ENCODE data around the gene HDGFL2.
"Not testable (repeated sequence)": the region's sequence is repeated elsewhere in the genome, so short reads cannot be mapped to it uniquely, and the experiment has no call there.

The HDGFL2 gene

DNA sequence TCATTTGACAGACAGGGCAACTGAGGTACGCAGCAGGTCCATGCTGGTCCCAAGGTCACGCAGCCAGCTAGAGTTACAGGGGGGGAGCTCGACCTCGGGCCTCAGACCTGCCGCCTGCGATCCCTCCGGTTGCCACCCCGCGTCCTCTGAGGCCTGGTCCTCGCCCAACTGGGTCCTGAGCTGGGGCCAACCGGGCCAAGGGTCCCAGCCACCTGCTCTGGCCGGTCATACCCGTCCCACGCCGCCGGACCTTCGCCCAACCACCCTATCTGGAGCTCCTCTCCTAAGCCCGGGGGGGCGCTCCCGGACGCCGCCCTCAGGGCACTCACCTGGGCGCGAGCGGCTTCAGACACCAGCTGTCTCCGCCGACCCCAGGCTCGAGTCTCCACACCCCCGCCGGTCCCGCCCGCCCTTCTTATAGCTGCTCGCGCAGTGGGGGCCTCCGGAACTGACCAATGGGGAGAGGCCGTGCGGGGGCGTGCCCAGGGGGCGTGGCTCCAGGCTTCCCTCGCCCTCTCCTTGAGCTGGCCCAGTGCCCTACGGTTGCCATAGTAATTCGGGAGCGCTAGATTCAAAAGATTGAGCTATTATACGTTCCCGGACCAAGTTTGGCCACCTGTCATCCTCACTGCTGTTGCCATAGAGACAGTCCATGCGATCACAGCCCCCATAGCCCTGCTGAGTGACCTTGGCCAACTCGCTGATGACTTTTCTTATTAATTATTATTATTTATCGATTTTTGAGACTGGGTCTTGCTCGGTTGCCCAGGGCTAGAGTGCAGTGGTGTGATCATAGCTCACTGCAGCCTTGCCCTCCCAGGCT, 63.0 kb downstream of the HDGFL2 start, which contains the start of gene PLIN5:
TSS of gene PLIN5 (minus strand) at position 389 of the 823 bp plus-strand sequence. CDS start 1,150 bp downstream, outside the sequence.
- no peak for DNase-seq (ENCODE audit: low spot score)

DNA sequence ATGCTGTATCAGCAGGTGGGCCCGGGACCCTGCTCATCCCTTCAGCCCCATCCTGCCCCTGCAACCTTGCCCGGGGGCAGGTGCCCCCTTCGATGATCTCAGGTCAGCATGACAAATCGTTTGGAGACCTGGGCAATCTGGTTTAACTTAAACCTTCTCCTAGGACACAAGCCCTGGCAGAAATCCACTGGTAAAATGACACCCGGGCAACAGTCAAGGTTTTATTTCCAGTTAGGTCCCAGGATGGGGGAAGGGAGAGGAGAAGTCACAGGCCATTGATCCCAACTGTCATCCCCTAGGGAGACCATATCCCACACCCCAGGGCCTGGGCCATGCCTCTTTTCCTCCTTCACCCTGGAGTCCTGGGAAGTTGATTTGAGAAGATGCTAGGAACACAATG, 64.7 kb downstream of the HDGFL2 start:
- DNase-seq (ENCODE audit: low spot score), result no peak

DNA sequence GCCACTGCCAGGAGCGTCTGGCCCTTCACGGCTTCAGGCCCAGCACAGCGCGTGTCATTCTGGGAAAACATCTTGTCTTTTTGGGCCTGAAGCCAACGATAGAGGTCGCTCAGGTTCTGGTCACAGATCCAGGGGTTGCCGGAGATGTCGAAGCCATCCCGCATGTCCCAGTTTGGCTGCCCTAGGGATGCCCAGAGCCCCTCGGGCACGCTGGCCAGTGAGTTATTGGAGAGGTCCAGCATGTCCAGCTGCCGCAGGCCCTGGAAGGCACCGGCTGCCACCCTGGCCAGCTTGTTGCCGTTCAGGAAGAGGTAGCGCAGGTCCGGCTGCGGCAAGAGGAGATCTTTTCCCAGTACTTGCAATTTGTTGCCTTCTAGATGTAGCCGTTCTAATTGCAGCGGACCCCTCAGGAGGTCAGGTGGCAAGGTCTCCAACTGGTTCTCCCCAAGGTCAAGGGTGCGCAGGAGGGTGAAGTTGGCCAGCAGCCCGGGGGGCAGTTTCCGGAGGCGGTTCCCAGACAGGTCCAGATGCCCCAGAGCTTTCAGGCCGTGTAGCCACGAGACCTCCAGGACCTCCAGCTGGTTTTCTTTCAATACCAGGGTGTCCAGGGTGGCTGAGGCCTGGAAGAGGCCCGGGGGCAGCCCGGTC, 66.0 kb downstream of the HDGFL2 start:
- no peak for DNase-seq (ENCODE audit: low spot score)

DNA sequence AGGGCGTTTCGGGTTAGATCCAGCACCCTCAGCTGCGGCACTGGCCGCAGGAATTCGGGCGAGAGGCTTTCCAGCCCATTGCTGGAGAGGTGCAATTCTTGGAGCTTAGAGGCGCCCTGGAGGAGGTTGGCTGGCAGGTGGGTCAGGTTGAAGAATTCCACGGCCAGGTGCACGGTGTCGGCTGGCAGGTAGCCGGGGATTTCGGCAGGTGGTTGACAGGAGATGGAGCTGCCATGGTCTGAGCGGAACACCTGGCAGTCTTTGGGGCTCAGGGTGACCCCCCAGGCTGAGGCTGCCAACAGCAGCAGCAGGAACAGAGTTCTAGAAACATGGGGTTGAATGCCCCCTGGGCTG, 66.5 kb downstream of the HDGFL2 start:
- no peak for DNase-seq (ENCODE audit: low spot score)

DNA sequence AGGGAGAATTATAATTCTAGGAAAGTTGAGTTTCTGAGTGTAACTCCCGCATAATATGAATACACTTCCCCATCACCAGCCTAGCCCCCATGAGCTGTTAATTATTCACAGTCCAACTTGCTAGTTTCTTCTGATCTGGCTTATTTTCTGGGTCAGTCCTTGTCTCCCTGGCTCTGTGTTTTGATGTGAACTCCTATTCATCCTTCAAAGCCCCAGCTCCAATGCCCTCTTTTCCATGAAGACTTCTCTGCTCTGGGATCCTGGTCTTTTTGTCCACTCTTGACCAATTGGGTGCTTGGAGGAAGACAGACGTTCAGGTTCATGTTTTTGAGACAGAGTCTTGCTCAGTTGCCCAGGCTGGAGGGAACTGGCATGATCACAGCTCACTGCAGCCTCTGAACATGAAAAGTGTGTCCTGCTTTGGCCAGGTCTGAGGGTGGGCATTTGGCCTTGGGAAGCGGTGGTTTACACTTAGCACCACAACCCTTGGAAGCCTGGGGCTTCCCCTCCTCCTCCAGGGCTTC, 67.1 kb downstream of the HDGFL2 start:
- no peak for DNase-seq (ENCODE audit: low spot score)

DNA sequence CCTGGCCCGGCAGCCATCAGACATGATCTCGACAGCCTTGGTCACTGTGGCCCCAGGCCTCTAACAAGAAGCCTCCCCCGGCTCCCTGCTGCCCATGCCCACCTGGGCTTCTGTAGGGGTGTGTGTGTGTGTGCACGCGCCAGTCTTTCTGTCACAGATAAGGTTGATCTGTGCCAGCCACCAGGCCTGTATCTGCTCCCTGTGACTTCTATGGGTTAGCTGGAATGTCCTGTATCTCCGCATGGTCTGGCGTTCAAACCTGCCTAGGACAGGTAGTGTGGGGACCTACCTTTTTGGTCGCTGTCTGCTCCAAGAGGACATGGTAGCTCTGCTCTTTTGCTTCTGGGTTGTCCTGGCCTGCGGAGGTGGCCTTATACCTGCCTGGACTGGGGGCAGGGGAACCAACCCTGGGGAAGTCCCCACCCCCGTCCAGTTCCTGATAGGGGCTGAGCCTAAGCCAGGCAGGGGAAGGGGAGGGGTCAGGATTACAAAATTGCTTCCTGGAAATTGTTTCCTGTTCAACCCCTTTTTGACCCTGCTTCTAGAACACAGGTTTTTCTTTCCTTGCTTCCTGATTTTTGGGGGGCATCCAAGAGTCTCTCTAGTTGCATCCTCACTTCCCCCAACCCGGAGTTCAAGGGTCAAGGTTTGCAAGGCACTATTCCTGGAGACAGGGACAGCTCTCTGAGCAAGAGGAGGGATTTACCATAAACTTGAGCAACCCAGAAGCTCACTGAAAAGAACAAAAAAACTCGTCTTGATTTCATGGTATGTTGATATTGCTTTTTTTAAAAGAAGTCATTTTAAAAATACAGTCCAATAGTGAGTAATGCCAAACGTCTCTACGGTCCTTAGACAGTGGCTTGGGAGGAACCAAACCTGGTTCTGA, 67.8 kb downstream of the HDGFL2 start, which contains the start of gene LRG1:
TSS of gene LRG1 (minus strand) at position 344 of the 889 bp plus-strand sequence. CDS start at position 321, 23 bp downstream.
- no peak for DNase-seq (ENCODE audit: low spot score)

DNA sequence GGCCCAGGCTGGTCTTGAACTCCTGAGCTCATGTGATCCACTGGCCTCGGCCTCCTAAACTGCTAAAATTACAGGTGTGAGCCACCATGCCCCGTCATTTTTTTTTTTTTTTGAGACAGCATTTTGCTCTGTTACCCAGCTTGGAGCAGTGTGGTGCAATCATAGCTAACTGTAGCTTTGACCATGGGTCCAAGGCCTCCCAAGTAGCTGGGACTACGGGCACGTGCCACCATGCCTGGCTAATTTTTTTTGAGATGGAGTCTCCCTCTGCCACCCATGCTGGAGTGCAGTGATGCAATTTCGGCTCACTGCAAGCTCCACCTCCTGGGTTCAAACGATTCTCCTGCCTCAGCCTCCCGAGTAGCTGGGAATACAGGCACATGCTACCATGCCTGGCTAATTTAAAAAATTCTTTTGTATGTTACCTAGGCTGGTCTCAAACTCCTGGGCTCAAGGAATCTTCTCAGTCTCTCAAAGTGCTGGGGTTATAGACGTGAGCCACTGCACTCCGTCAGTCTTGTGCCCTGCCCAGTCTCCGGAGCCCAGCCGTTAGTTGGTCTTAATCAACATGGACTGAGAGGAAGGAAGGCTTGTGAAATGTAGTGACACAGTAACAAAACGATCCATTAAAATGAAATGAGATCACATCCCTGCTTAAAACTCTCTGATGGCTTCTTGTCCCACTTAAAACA, 69.2 kb downstream of the HDGFL2 start:
- DNase-seq (ENCODE audit: low spot score), result no peak

DNA sequence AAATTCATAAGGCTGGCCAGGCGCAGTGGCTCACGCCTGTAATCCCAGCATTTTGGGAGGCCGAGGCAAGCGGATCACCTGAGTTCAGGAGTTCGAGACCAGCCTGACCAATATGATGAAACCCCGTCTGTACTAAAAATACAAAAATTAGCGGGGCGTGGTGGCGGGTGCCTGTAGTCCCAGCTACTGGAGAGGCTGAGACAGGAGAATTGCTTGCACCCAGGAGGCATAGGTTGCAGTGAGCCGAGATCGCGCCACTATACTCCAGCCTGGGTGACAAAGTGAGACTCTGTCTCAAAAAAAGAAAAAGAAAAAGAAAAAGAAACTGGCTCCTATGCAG, 69.7 kb downstream of the HDGFL2 start:
- DNase-seq (ENCODE audit: low spot score), result not testable (repeated sequence)

DNA sequence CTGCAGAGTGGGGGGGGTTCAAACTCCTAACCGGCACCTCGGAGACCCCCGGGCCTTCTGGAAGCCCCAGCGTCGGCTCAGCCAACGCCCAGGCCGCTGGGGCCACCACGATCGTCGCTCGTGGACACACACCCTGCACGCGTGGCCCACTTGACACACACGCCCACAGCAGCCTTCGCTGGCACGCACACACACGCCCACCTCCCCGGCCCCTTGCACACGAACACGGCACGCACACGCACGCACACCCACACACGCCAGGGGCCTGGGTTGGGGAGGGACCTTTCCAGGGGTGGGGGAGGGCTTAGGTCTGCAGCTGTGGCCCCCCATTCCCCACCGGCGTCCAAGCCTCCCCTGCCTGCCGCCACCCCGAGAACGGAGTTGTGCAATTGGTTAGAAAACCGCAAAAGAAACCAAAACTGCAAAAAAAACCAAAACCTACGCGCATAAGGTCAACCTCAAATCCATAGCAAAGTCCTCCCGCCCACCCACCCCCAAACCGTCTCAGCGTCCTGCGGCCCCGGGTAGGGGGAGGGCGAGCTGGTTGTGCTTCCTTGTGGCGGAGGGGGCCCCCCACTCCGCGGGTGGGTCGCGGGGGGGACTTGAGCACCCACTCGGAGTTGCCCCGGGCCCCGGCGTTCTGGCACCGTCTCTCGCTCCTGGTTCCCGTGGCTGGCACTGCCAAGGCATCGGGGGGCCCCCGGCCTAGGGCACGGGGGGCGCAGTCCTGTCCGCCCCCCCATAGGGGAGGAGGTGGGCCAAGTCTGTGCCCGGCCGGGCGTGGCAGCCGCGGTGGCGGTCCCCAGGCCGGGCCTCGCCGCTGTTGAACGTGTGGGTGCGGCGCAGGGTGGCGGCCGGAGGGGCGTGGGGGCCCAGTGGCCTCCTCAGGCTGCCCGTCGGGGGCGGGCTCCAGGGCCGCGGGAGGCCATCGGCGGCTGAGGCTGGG, 71.1 kb downstream of the HDGFL2 start:
- DNase-seq (ENCODE audit: low spot score), result no peak

DNA sequence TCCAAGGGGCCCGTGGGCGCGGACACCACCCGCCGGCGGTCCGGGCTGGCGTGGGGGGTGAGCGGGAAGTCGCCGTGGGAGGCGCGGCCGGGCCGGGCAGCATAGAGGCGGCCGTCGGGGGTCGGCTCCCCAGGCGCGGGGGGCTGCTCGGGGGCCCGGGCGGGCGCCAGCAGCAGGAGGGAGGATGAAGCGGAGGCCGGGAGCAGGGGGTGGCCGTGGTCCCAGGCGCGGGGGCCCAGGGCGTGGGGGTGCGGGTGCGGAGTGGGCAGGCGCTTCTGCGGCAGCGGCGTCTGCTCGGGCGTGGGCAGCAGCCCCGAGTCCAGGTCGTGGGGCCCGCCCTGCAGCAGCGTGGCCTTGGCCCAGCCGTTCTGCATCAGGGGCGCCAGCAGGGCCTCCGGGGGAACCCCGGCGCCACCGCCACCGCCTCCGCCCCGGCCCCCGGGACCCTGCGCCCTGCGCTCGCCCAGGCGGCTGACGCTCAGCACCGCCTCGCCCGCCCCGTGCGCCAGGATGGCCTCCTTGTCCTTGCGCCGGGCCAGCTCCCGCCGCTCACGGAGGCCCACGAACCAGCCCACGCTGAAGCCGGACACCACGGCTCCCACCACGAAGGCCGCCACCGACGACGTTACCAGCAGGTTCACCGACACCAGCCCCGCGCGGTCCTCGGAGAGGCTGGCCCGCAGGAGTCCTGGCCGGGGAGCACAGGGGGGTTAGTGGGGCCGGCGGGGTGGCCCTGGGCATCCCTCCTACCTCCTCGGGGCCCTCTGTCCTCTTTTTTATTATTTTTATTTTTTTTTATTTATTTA, 71.9 kb downstream of the HDGFL2 start:
- DNase-seq (ENCODE audit: low spot score), result no peak

DNA sequence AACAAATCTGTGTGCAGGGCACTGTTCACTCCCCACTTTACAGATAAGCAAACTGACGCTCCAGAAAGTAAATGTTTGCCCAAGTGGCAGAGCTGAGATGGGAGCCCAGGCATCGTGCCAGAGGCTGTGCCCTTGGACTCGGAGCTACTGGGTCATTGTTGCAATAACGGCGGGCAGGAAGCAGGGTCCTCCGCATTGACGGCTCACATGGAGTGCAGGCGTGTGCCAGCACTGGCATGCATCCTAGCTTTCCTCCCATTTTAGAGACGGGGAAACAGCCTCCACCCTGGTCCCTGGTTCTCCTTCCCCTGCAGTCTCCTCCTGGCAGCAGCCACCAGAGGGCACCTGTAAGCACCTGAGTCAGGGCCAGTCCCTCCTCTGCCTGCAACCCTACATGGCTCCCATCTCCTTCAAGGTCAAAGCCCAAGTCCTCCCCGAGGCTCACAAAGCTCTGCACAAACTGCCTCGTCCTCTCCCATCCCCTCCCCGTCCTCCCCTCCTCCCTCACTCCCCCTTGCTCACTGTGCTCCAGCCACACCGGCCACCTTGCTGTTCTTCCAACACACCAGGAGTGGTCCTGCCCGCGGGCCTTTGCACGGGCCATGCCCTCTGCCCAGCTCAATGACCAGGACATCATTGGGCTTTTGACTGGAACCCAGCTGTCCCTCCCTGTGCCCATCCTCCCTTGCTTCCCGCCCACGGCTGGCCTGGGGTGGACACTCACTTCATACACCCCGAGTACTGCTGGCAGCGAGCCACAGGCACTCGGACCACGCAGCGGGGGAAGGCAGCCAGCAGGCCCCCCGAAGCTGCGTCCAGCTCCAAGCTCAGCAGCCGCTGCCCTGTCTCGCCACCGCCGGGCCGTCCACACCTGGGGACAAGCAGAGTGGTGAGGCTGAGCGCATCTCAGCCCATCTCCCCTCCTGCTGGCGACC, 75.5 kb downstream of the HDGFL2 start:
- DNase-seq (ENCODE audit: low spot score), result no peak

DNA sequence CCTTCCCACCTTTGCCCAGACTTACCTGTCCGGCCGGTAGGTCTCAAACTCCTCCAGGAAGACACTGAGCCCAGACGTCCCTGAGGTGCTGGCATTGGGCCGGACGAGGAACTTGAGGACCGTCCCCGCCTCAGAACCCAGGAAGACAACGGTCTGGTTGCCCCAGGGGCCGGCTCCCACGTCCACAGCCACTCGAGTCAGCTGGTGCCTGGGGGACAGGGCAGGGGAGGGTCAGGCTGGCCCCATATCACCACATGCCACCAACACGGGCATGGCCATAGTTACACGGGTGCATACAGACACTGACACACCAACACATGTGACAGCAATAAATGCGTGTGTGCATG, 76.1 kb downstream of the HDGFL2 start:
- DNase-seq (ENCODE audit: low spot score), result no peak

DNA sequence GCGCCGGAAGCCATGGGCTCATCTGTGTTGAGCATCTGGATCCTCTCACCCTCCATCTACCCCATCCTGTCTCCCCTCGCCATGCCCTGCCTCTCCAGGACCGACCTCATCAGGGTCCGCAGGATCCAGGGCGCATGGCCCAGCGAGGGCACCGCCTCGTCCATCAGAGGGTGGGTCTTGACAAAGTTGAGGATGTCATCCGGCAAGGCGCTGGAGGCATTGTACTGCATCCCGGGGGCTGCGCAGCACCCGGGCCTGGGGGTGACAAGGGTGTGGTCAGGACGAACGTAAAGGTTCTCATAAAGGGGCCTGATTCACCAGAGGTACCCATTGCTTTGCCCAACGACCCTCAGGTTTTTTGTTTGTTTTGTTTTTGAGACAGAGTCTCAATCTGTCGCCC, 77.9 kb downstream of the HDGFL2 start:
- no peak for DNase-seq (ENCODE audit: low spot score)

DNA sequence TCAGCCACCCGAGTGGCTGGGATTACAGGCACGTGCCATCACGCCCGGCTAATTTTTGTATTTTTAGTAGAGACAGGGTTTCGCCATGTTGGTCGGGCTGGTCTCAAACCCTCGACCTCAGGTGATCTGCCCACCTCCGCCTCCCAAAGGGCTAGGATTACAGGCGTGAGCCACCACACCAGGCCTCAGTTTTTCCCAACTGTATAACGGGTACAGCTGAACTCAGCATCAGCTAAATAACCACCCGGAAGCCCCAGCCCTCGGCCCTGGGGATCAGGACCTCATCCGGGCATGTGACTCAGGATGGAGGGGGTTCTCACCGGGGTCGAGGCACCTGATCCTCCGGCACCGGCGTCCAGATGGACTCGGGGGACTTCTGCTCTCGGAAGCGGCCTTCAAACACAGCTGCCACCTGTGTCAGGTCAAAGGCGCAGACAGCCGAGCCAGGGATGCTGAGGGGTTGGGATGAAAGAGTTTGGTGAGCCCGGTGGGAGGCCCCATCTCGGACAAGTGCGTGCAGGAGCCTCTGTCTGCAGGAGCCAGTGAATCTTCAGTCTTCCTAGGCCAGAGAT, 78.5 kb downstream of the HDGFL2 start:
- no peak for DNase-seq (ENCODE audit: low spot score)

Measured in CD4-positive, alpha-beta T cell treated with Interleukin-6 at 100 ng/mL for 8 hours (primary cell).